SK-N-SH (cell line): ENCODE data around the gene SIX2.

Source experiments
- CHD2 ChIP-seq: fragments of 150-350 bp; IDR thresholded peaks from 2 replicates; pipeline ENCODE4 v1.6.1; 2018; ENCODE audit warnings: low read length; ENCODE audit not compliant: partially characterized antibody
- EZH2phosphoT487 ChIP-seq: fragments of 200-600 bp; sonication (generic); IDR thresholded peaks from 2 replicates; pipeline ENCODE4 v1.6.1; 2017; ENCODE audit warnings: low read depth, mixed run types, mild to moderate bottlenecking, antibody characterized with exemption, moderate library complexity, borderline replicate concordance
- GABPA ChIP-seq: IDR thresholded peaks from 2 replicates; pipeline ENCODE4 v1.4.0; 2012; ENCODE audit warnings: low read depth, mild to moderate bottlenecking
- JUND ChIP-seq: IDR thresholded peaks from 2 replicates; pipeline ENCODE4 v1.4.0; 2012
- NRF1 ChIP-seq: IDR thresholded peaks from 2 replicates; pipeline ENCODE4 v1.6.1; 2012; ENCODE audit warnings: low read depth, mild to moderate bottlenecking, low read length
- RAD21 ChIP-seq: IDR thresholded peaks from 2 replicates; pipeline ENCODE4 v1.6.1; 2012; ENCODE audit warnings: mild to moderate bottlenecking, low read length
- RFX5 ChIP-seq: IDR thresholded peaks from 2 replicates; pipeline ENCODE4 v1.6.1; 2012; ENCODE audit warnings: mild to moderate bottlenecking, improper control_type of control experiment, low read length
- YY1 ChIP-seq: IDR thresholded peaks from 2 replicates; pipeline ENCODE4 v1.4.0; 2012; ENCODE audit warnings: low read depth, mild to moderate bottlenecking
- TF ChIP-seq, protein P1 (sequence below): fragments of 200-600 bp; sonication (generic); IDR thresholded peaks from 2 replicates; pipeline ENCODE4 v1.6.1; 2017; ENCODE audit warnings: antibody characterized with exemption, mild to moderate bottlenecking, moderate library complexity
- TF ChIP-seq, protein P2 (sequence below): fragments of 150-350 bp; IDR thresholded peaks from 2 replicates; pipeline ENCODE4 v1.6.1; 2017; ENCODE audit warnings: antibody characterized with exemption, low read length, low read depth, borderline replicate concordance
- TF ChIP-seq, protein P3 (sequence below): IDR thresholded peaks from 2 replicates; pipeline ENCODE4 v1.6.1; 2012; ENCODE audit warnings: mild to moderate bottlenecking, low read depth, low read length, moderate library complexity
- TF ChIP-seq, protein P4 (sequence below): IDR thresholded peaks from 2 replicates; pipeline ENCODE4 v1.4.0; 2012; ENCODE audit warnings: low read depth

DNA sequence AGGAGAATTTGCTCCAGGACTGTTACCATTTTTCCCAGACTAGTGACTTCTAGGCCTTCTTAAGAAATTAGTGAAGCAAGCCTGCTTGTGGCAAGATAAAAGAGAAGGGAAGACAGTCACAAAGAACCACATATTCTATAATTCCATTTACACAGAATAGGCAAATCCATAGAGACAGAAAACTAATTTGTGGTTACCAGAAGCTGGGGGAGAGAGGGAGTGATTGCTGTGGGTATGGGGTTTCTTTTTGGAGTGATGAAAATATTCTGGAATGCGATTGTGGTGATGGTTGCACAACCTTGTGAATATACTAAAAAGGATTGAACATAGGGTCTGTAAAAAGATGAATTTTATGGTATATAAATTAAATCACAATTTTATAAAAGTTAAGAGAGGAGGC lies 37.5 kb upstream of the SIX2 start:
- TF ChIP-seq RFX5 = no peak
- no peak for TF ChIP-seq JUND
- no peak for TF ChIP-seq RAD21
- TF ChIP-seq, protein P1, sequence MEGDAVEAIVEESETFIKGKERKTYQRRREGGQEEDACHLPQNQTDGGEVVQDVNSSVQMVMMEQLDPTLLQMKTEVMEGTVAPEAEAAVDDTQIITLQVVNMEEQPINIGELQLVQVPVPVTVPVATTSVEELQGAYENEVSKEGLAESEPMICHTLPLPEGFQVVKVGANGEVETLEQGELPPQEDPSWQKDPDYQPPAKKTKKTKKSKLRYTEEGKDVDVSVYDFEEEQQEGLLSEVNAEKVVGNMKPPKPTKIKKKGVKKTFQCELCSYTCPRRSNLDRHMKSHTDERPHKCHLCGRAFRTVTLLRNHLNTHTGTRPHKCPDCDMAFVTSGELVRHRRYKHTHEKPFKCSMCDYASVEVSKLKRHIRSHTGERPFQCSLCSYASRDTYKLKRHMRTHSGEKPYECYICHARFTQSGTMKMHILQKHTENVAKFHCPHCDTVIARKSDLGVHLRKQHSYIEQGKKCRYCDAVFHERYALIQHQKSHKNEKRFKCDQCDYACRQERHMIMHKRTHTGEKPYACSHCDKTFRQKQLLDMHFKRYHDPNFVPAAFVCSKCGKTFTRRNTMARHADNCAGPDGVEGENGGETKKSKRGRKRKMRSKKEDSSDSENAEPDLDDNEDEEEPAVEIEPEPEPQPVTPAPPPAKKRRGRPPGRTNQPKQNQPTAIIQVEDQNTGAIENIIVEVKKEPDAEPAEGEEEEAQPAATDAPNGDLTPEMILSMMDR = no peak
- no peak for TF ChIP-seq EZH2phosphoT487
- TF ChIP-seq, protein P2, sequence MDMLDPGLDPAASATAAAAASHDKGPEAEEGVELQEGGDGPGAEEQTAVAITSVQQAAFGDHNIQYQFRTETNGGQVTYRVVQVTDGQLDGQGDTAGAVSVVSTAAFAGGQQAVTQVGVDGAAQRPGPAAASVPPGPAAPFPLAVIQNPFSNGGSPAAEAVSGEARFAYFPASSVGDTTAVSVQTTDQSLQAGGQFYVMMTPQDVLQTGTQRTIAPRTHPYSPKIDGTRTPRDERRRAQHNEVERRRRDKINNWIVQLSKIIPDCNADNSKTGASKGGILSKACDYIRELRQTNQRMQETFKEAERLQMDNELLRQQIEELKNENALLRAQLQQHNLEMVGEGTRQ = no peak
- no peak for TF ChIP-seq CHD2
- TF ChIP-seq, protein P3, sequence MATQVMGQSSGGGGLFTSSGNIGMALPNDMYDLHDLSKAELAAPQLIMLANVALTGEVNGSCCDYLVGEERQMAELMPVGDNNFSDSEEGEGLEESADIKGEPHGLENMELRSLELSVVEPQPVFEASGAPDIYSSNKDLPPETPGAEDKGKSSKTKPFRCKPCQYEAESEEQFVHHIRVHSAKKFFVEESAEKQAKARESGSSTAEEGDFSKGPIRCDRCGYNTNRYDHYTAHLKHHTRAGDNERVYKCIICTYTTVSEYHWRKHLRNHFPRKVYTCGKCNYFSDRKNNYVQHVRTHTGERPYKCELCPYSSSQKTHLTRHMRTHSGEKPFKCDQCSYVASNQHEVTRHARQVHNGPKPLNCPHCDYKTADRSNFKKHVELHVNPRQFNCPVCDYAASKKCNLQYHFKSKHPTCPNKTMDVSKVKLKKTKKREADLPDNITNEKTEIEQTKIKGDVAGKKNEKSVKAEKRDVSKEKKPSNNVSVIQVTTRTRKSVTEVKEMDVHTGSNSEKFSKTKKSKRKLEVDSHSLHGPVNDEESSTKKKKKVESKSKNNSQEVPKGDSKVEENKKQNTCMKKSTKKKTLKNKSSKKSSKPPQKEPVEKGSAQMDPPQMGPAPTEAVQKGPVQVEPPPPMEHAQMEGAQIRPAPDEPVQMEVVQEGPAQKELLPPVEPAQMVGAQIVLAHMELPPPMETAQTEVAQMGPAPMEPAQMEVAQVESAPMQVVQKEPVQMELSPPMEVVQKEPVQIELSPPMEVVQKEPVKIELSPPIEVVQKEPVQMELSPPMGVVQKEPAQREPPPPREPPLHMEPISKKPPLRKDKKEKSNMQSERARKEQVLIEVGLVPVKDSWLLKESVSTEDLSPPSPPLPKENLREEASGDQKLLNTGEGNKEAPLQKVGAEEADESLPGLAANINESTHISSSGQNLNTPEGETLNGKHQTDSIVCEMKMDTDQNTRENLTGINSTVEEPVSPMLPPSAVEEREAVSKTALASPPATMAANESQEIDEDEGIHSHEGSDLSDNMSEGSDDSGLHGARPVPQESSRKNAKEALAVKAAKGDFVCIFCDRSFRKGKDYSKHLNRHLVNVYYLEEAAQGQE = no peak
- TF ChIP-seq YY1 = no peak
- TF ChIP-seq GABPA = no peak
- TF ChIP-seq, protein P4, sequence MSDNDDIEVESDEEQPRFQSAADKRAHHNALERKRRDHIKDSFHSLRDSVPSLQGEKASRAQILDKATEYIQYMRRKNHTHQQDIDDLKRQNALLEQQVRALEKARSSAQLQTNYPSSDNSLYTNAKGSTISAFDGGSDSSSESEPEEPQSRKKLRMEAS = no peak
- TF ChIP-seq NRF1 = no peak
